Medulla oblongata (tissue), 1 donor: ENCODE results near the gene FBXL19.

Source experiments
- DNase-seq: peaks from one replicate; pipeline ENCODE4 v3.0.0-alpha.2; 2015; ENCODE audit errors: extremely low spot score

Gene FBXL19

DNA sequence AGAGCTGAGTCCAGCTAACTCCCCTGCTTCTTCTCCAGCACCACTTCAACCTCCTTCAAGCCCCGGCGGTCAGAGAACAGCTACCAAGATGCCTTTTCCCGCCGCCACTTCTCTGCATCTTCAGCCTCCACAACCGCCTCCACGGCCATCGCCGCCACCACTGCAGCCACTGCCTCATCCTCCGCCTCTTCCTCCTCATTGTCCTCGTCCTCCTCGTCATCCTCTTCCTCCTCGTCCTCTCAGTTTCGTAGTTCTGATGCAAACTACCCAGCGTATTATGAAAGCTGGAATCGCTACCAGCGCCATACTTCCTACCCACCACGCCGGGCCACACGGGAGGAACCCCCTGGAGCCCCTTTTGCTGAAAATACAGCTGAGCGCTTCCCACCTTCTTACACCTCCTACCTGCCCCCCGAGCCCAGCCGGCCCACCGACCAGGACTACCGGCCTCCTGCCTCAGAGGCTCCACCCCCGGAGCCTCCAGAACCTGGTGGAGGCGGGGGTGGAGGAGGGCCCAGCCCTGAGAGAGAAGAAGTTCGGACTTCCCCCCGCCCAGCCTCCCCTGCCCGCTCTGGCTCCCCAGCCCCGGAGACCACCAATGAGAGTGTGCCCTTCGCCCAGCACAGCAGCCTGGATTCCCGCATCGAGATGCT, 41.3 kb downstream of the FBXL19 start:
- DNase-seq, result no peak

DNA sequence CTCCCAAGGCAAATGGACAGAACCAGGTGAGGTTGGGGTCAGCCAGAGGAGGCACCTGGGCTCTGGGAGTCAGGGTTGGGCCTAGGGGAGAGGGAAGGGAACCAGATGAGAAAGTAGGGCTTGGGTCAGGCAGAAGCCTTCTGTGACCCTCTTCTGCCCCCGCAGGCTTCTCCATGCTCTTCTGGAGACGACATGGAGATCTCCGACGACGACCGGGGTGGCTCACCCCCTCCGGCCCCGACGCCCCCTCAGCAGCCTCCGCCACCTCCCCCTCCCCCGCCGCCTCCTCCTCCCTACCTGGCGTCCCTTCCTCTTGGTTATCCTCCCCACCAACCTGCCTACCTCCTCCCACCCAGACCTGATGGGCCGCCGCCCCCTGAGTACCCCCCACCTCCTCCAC, 42.1 kb downstream of the FBXL19 start:
- no peak for DNase-seq

DNA sequence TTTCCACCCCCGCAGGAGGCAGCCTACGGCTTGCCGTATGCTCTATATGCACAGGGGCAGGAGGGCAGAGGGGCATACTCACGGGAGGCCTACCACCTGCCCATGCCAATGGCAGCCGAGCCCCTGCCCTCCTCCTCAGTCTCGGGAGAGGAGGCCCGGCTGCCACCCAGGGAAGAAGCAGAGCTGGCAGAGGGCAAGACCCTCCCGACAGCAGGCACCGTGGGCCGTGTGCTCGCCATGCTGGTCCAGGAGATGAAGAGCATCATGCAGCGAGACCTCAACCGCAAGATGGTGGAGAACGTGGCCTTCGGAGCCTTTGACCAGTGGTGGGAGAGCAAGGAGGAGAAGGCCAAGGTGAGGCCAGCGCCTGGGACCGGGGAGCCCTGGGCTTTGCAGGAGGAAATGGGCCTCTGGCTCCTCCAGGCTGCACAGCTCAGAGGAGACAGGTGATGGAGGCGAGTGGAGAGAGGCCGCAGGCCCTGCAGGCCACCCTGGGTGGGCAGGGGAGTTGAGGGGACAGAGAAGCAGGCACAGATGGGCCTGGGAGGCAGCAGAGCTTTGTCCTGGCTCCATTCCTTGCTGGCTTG, 42.8 kb downstream of the FBXL19 start:
- DNase-seq, result no peak

DNA sequence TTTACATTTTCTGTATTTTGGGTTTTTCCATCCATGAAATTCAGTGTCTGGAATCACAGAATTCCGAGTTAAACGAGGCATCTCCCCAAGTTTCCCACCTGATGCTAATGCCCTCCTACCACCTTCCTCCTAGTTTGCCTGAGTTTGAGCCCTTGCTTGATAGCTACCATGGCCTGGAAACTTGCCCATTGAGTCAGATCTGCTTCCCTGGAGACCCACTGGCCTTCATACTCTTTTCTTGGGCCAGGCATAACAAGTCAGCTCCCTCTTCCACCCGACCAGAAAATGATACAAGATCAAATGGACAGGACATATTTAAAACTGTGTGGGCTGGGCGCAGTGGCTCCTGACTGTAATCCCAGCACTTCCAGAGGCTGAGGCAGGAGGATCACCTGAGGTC, 44.4 kb downstream of the FBXL19 start:
- no peak for DNase-seq

DNA sequence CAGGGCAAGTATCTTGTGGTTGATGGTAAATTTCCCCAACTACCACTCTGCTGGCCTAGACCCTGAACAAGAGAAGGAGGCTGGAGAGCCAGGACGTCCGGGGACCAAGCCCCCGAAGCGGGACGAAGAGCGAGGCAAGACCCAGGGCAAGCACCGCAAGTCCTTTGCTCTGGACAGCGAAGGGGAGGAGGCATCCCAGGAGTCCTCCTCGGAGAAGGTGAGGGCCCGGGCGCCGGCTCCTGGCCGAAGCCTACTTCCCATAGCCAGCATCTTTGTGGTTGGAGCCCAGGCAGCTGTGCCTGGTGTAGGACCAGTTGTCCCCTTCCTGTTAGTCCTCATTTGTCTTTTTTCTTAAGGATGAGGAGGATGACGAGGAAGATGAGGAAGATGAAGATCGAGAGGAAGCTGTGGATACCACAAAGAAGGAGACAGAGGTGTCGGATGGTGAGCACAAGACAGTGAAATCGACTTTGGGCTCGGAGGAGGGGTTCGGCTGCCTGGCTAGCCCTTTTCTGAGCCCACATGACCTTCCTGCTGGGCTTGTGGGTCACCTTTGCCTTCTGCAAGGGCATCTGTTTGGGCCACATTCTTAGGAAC, 46.0 kb downstream of the FBXL19 start:
- DNase-seq, result no peak

DNA sequence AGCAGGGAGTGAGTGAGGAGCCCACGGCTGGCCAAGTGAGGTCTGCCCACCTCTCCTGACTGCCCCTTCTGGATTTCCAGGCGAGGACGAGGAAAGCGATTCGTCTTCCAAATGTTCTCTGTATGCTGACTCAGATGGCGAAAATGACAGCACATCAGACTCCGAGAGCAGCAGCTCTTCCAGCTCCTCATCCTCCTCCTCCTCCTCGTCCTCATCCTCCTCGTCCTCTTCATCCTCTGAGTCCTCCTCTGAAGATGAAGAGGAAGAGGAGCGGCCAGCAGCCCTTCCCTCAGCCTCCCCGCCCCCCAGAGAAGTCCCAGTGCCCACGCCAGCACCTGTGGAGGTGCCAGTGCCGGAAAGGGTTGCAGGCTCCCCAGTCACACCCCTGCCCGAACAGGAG, 47.9 kb downstream of the FBXL19 start:
- no peak for DNase-seq

DNA sequence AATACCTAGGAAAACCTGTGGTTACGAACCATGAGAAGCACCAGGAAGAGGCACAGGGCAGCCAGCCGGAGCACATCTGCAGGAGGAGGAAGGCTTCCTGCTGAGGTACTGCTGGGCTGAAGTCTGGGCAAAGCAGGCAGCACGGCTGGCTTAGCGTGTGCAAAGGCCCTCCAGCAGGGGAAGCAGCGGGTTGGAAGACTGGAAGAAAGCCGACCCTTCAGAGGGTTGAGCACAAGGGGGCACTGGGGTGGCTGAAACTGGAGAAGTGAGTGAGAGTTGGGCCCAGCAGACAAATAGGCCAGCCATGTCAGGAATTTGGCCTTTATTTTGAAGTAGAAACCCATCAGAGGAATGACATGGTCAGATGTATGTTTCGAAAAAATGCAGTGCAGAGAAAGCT, 49.5 kb downstream of the FBXL19 start:
- DNase-seq, result no peak

DNA sequence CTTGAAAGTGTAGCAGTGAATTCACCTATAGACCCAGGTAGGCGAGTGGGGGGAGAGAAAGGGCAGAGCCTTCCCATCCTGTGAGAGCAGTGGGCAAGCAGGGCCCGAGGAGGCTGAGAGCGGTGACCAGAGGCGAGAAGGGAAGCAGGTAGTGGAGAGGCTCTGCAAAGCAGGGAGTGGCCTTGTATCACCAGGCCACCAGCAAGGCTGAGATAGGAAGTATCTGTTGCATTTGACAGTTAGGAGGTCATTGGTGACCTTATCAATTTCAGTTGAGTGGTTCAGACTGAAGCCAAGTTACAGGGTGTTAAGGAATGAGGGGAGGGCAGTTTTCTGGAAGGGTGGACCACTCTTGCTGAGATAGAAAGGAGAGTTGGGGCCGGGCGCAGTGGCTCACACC, 51.0 kb downstream of the FBXL19 start:
- DNase-seq, result no peak

DNA sequence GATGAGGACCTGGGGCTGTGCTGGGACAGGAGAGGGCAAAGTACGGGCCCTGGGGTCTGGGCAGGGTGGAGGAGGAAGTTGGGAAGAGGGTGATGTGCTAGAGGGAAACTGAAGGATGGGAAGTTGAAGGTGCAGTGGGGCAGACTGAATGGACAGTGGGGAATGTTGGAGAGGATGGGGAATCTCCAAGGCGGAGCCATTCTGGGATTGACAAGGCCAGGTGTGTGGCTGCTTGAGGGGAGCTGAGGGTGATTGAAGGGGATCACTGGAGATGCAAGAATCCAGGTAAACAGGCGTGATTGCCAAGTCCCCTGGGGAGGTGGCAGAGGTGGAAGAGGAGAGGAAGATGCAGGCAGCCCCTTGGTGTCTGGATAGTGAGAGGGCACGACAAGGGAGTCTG, 53.1 kb downstream of the FBXL19 start:
- DNase-seq, result no peak

DNA sequence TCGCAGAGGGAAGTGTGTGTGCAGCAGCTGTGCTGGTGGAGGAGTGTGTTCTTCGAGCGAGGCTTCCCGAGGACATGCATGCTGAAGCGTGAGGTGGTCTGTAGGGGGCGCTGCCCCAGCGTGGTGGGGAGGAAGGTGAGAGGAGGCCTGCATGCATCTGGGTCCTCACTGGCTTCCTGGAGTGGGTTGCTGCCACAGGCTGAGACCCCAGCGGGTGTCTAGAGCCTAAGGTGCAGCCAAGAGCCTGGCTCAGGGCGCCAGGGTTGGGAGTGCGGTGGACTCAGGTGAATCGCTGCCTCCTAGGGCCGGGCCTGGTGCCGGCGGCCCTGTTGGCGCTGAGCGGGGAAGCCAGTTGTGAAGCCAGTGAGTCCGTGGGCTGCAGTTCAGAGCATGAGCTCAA, 54.1 kb downstream of the FBXL19 start:
- no peak for DNase-seq

DNA sequence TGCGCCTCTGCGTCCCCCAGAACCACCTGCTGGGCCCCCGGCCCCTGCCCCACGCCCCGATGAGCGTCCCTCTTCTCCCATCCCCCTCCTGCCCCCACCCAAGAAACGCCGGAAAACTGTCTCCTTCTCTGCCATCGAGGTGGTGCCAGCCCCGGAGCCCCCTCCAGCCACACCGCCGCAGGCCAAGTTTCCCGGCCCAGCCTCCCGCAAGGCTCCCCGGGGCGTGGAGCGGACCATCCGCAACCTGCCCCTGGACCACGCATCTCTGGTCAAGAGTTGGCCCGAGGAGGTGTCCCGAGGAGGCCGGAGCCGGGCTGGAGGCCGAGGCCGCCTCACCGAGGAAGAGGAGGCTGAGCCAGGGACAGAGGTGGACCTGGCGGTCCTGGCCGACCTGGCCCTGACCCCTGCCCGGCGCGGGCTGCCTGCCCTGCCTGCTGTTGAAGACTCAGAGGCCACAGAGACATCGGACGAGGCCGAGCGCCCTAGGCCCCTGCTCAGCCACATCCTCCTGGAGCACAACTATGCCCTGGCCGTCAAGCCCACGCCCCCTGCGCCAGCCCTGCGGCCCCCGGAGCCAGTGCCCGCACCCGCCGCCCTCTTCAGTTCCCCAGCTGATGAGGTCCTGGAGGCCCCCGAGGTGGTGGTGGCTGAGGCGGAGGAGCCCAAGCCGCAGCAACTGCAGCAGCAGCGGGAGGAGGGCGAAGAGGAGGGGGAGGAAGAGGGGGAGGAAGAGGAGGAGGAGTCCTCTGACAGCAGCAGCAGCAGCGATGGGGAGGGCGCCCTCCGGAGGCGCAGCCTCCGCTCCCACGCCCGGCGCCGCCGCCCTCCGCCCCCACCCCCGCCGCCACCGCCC, 56.0 kb downstream of the FBXL19 start:
- no peak for DNase-seq

DNA sequence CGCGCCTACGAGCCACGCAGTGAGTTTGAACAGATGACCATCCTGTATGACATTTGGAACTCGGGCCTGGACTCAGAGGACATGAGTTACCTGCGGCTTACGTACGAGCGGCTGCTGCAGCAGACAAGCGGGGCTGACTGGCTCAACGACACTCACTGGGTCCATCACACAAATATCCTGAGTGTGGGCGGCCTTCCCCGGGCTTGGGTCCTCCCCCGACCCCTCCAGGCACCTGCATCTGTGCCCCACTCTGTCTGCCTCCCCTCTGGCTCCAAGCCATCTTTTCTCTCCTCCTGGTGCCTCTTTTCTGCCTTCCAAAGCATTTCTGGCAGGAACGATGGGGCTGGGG, 56.6 kb downstream of the FBXL19 start:
- DNase-seq, result no peak

DNA sequence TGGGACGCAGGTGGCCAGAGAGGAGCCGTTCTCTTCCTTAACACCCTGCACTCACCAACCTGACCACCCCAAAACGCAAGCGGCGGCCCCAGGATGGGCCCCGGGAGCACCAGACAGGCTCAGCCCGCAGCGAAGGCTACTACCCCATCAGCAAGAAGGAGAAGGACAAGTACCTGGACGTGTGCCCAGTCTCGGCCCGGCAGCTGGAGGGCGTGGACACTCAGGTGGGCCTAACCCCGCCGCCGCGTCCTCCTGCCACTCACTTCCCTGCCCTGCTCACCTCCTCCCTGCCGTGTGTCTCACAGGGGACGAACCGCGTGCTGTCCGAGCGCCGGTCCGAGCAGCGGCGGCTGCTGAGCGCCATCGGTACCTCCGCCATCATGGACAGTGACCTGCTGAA, 57.1 kb downstream of the FBXL19 start:
- no peak for DNase-seq

DNA sequence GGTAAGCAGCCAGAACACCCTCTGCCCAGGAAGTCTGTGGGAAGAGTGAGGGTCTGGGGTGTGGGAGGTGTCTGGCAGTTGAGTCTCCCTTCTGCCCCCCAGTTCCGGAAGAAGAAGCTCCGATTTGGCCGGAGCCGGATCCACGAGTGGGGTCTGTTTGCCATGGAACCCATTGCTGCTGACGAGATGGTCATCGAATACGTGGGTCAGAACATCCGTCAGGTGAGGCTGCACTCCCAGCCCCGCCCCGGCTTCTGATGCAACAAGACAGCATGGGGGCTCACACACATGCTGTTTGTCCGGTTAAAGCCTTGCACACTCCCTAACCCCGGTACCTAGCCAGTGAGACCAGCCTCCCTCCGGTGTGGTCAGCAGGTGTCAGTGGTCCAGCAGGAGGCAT, 57.6 kb downstream of the FBXL19 start:
- no peak for DNase-seq

DNA sequence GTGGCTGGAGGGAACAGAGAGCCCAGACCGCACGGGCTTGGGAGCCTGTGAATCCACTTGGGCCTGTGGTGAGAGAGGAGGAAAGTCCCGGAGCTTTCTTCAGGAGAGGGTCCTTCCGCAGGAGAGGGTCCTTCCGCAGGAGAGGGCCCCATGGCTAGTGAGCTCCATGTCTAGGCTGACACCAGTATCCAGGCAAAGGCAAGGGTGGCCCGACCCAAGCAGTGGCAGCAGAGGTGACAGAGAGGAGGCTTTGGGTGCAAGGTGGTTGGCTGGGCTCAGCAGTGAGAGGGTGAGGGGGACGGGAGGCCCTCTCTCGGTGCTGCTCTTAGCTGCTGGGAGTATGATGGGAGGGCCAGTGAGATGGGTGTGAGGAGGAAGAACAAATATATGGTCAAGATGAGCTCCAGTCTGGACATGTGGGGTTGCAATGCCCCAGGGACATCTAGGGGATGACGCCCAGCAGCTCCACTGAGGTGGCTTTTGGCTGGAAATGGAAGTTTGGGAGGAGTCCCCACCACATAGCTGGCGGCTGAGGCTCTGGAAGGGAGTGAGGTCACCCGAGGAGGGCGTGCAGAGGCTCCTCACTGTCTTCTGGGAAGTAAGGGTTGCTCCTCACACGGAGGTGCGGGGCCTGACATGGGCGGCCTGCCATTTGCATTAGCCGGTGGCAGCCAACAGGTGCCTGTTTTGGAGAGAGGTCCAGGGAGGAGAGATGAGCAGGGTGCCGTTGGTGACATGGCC, 59.3 kb downstream of the FBXL19 start:
- no peak for DNase-seq

DNA sequence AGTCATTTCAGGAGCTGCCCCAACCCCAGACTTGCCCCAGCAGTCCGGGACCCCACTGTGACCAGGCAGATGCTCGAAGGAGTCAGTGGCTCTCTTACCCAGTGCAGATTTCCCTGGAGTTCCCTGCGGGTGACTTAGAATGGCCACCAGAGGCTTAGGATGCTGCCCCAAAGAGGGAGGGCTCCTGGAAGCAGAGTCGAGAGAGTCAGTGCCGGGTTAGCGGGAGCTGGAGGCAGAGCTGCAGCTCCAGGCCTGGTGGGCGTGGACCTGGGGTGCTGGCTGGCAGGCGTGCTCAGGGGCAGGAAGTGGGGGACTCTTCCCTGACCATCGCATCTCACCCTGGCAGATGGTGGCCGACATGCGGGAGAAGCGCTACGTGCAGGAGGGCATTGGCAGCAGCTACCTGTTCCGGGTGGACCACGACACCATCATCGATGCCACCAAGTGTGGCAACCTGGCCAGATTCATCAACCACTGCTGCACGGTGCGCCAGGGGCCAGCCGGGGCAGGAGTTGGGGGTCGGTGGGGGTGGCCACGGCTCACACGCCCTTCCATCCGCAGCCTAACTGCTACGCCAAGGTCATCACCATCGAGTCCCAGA, 60.0 kb downstream of the FBXL19 start:
- DNase-seq, result no peak

DNA sequence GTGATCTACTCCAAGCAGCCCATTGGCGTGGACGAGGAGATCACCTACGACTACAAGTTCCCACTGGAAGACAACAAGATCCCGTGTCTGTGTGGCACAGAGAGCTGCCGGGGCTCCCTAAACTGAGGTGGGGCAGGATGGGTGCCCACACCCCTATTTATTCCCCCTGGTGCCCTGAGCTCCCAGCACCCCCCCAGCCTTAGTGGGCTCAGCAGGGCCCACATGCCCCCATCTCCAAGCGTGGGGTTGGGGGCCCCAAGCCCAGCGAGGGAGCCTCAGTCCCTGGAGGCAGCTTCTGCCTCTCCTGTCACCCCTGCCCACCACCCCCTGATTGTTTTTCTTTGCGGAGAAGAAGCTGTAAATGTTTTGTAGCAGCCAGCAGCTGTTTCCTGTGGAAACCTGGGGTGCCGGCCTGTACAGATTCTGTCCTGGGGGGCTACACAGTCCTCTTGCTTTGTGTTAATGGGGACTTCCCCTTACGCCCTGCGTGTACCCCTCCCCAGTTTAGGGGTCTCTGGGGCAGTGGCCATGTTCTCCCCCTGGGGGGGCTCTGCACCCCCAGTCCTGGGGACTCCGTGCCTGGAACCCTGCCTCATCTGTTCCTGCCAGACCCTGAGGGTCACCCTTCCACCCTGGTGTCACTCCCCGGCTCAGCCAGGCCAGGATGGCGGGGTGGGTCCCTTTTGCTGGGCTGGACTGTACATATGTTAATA, 60.7 kb downstream of the FBXL19 start:
- DNase-seq, result no peak

DNA sequence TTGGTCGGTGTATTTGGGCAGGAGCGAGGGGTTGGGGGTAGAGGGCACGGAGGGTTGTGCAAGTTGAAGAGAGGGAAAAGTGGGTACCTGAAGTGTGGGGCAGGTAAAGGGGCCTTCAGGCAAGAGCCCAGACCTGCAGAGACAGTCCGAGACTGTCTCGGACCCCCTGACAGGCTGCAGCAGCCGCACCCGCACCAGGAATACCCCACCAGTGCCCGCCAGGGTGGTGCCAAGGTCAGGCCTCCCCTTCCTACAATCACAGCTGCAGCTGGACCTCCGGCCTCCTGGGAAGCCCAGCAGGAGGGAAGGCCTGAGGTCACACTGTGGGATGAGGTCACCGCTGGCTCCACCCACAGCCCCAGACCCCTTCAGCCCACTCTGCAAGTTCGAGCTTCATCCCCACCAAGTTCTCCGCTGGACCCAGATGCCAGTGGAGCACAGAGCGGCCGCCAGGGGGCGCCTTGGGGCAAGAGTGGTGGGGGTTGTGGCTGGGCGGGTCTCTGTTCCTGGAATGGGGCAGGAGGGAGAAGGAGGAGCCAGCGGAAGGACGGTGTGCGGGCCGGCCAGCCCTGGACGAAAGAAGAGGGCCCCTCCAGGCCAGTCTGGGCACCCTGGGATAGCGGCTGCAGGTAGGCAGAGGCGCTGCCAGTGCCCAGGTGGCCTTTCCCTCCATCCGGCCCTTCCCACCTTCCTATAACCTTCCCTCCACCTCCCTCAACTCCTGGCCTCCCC, 61.5 kb downstream of the FBXL19 start, which contains the start of gene HSD3B7:
Gene HSD3B7 (plus strand): TSS at position 539 of the 732 bp plus-strand sequence. CDS start 452 bp downstream, outside the sequence.
- peak; percentile 83 for DNase-seq

DNA sequence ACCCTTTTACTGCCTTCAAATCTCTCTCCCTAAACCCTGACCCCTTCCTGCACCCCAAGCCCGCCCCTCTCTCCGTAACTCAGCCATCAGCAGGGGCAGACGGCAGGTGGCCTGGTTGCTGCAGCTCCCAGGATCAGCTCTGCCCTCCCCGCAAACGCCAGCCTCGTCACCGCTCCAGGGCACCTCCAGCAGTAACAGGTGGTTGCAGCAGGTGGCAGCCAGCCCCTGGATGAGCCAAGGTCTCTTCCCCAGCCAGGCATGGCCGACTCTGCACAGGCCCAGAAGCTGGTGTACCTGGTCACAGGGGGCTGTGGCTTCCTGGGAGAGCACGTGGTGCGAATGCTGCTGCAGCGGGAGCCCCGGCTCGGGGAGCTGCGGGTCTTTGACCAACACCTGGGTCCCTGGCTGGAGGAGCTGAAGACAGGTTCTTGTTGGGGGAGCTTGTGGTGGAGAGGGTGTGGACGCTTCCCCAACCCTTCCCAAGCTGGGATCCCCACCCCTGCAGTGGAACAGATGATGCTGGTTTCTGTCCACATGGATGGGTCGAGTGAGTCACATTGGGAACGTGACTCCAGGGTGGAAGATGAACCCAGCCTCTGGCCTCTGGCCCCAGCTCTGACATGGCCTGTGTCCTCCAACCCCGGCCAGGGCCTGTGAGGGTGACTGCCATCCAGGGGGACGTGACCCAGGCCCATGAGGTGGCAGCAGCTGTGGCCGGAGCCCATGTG, 62.2 kb downstream of the FBXL19 start:
- no peak for DNase-seq
